ENCODE measurements around the gene ZZZ3. TPM values are rescaled to one million over a fixed set of nuclear protein-coding genes. Genes with fewer than 3 reads are reported as not detected.

ZZZ3 gene
- total RNA-seq, 2 experiments from 2014 or later: 45.2 to 45.3 TPM

Other genes starting within 250 kb of the ZZZ3 start
- gene USP33, start 77.2 kb upstream of the ZZZ3 start, total RNA-seq: 10 to 100 TPM; 69.7 to 70.8 TPM
- gene MIGA1, start 97.0 kb upstream of the ZZZ3 start, total RNA-seq: 10 to 100 TPM; 13.6 to 14.3 TPM
- gene NEXN, start 206.0 kb upstream of the ZZZ3 start, total RNA-seq: 1 to 10 TPM; 2.0 to 3.0 TPM

Data from activated naive CD8-positive, alpha-beta T cell treated with anti-CD3 and anti-CD28 coated beads, Interleukin-2, amount 10 ng/mL, durations not matched to agents 7 days and 5 days (primary cell).